ENCODE results near the gene SLC7A8.

Gene SLC7A8

GRCh38 chr14:23131482-23131881 is 52.0 kb downstream of the SLC7A8 start:
- 95% methylated on average over 4 to 5 of the region's 5 CpGs for WGBS, 2 experiments (ENCODE audit: insufficient coverage in 2 of 2)
- H3K27ac ChIP-seq (ENCODE audit: low read depth, low read length, severe bottlenecking), result no peak overlapping the region
- no peaks in the 10 kb centered on the region for H3K4me1 ChIP-seq (ENCODE audit: control insufficient read depth, insufficient read depth, low read length, poor library complexity, severe bottlenecking)
- H3K36me3 ChIP-seq (ENCODE audit: control insufficient read depth, insufficient read depth, low read length), result peaks cover 3% of the 10 kb centered on the region
- H3K4me3 ChIP-seq (ENCODE audit: extremely low read depth, insufficient read depth, low read length, poor library complexity, severe bottlenecking), result no peak overlapping the region
- H3K9me3 ChIP-seq (ENCODE audit: control insufficient read depth, low read length), result no peaks in the 10 kb centered on the region

- Histone ChIP-seq H3K4me3 (ENCODE audit: extremely low read depth, insufficient read depth, low read length, poor library complexity, severe bottlenecking) (no peak overlapping the region), H3K9me3 (ENCODE audit: control insufficient read depth, low read length) (no peaks in the 10 kb centered on the region), H3K4me1 (ENCODE audit: control insufficient read depth, insufficient read depth, low read length, poor library complexity, severe bottlenecking) (no peaks in the 10 kb centered on the region), H3K36me3 (ENCODE audit: control insufficient read depth, insufficient read depth, low read length) (peaks cover 3% of the 10 kb centered on the region), H3K27ac (ENCODE audit: low read depth, low read length, severe bottlenecking) (no peak overlapping the region)
- WGBS, 2 experiments (ENCODE audit: insufficient coverage in 2 of 2), result 91% methylated on average over 2 of the region's 3 CpGs; no CpG with 5 or more reads in 1 of the 2 experiments
Measured at GRCh38 chr14:23130871-23131270, 52.6 kb downstream of the SLC7A8 start.

GRCh38 chr14:23129759-23130316 is 53.6 kb downstream of the SLC7A8 start:
- no peak overlapping the region for H3K27ac ChIP-seq (ENCODE audit: low read depth, low read length, severe bottlenecking)
- no peak overlapping the region for H3K4me3 ChIP-seq (ENCODE audit: extremely low read depth, insufficient read depth, low read length, poor library complexity, severe bottlenecking)
- H3K36me3 ChIP-seq (ENCODE audit: control insufficient read depth, insufficient read depth, low read length), result peaks cover 3% of the 10 kb centered on the region
- no peaks in the 10 kb centered on the region for H3K4me1 ChIP-seq (ENCODE audit: control insufficient read depth, insufficient read depth, low read length, poor library complexity, severe bottlenecking)
- no peaks in the 10 kb centered on the region for H3K9me3 ChIP-seq (ENCODE audit: control insufficient read depth, low read length)
- WGBS, 2 experiments (ENCODE audit: insufficient coverage in 2 of 2), result 95% methylated on average over 4 to 5 of the region's 7 CpGs

GRCh38 chr14:23128969-23129758 is 54.3 kb downstream of the SLC7A8 start:
- Histone ChIP-seq H3K4me1 (ENCODE audit: control insufficient read depth, insufficient read depth, low read length, poor library complexity, severe bottlenecking) (no peaks in the 10 kb centered on the region), H3K36me3 (ENCODE audit: control insufficient read depth, insufficient read depth, low read length) (peaks cover 3% of the 10 kb centered on the region), H3K4me3 (ENCODE audit: extremely low read depth, insufficient read depth, low read length, poor library complexity, severe bottlenecking) (no peak overlapping the region), H3K27ac (ENCODE audit: low read depth, low read length, severe bottlenecking) (no peak overlapping the region), H3K9me3 (ENCODE audit: control insufficient read depth, low read length) (no peaks in the 10 kb centered on the region)
- WGBS, 2 experiments (ENCODE audit: insufficient coverage in 2 of 2), result 95 to 96% methylated on average over 3 to 6 of the region's 7 CpGs

GRCh38 chr14:23127861-23128260 is 55.6 kb downstream of the SLC7A8 start:
- Histone ChIP-seq H3K36me3 (ENCODE audit: control insufficient read depth, insufficient read depth, low read length) (peaks cover 3% of the 10 kb centered on the region), H3K27ac (ENCODE audit: low read depth, low read length, severe bottlenecking) (no peak overlapping the region)
- 80 to 100% methylated on average over 1 of the region's 3 CpGs for WGBS, 2 experiments (ENCODE audit: insufficient coverage in 2 of 2)

GRCh38 chr14:23126548-23127278 is 56.7 kb downstream of the SLC7A8 start:
- WGBS, 2 experiments (ENCODE audit: insufficient coverage in 2 of 2), result 95 to 100% methylated on average over 2 to 3 of the region's 8 CpGs
- H3K9me3 ChIP-seq (ENCODE audit: control insufficient read depth, low read length), result no peaks in the 10 kb centered on the region
- peaks cover 3% of the 10 kb centered on the region for H3K36me3 ChIP-seq (ENCODE audit: control insufficient read depth, insufficient read depth, low read length)
- no peak overlapping the region for H3K4me3 ChIP-seq (ENCODE audit: extremely low read depth, insufficient read depth, low read length, poor library complexity, severe bottlenecking)
- H3K27ac ChIP-seq (ENCODE audit: low read depth, low read length, severe bottlenecking), result no peak overlapping the region
- H3K4me1 ChIP-seq (ENCODE audit: control insufficient read depth, insufficient read depth, low read length, poor library complexity, severe bottlenecking), result peaks cover 5% of the 10 kb centered on the region

More at GRCh38 chr14:23127861-23128260, 55.6 kb downstream of the SLC7A8 start:
- no peaks in the 10 kb centered on the region for H3K4me1 ChIP-seq (ENCODE audit: control insufficient read depth, insufficient read depth, low read length, poor library complexity, severe bottlenecking)
- no peak overlapping the region for H3K4me3 ChIP-seq (ENCODE audit: extremely low read depth, insufficient read depth, low read length, poor library complexity, severe bottlenecking)
- H3K9me3 ChIP-seq (ENCODE audit: control insufficient read depth, low read length), result no peaks in the 10 kb centered on the region

GRCh38 chr14:23125933-23126524 is 57.4 kb downstream of the SLC7A8 start:
- peaks cover 12% of the 10 kb centered on the region for H3K4me1 ChIP-seq (ENCODE audit: control insufficient read depth, insufficient read depth, low read length, poor library complexity, severe bottlenecking)

GRCh38 chr14:23125011-23125410 is 58.4 kb downstream of the SLC7A8 start:
- 64 to 85% methylated on average over 1 to 3 of the region's 3 CpGs for WGBS, 2 experiments (ENCODE audit: insufficient coverage in 2 of 2)
- H3K27ac ChIP-seq (ENCODE audit: low read depth, low read length, severe bottlenecking), result no peak overlapping the region

More at GRCh38 chr14:23125933-23126524, 57.4 kb downstream of the SLC7A8 start:
- H3K9me3 ChIP-seq (ENCODE audit: control insufficient read depth, low read length), result no peaks in the 10 kb centered on the region
- H3K36me3 ChIP-seq (ENCODE audit: control insufficient read depth, insufficient read depth, low read length), result peaks cover 3% of the 10 kb centered on the region
- 95% methylated on average over 3 to 6 of the region's 9 CpGs for WGBS, 2 experiments (ENCODE audit: insufficient coverage in 2 of 2)
- H3K4me3 ChIP-seq (ENCODE audit: extremely low read depth, insufficient read depth, low read length, poor library complexity, severe bottlenecking), result no peak overlapping the region
- H3K27ac ChIP-seq (ENCODE audit: low read depth, low read length, severe bottlenecking), result no peak overlapping the region

GRCh38 chr14:23124337-23124954 is 59.0 kb downstream of the SLC7A8 start:
- Histone ChIP-seq H3K27ac (ENCODE audit: low read depth, low read length, severe bottlenecking) (no peak overlapping the region), H3K4me1 (ENCODE audit: control insufficient read depth, insufficient read depth, low read length, poor library complexity, severe bottlenecking) (peaks cover 22% of the 10 kb centered on the region), H3K9me3 (ENCODE audit: control insufficient read depth, low read length) (no peaks in the 10 kb centered on the region), H3K4me3 (ENCODE audit: extremely low read depth, insufficient read depth, low read length, poor library complexity, severe bottlenecking) (no peak overlapping the region), H3K36me3 (ENCODE audit: control insufficient read depth, insufficient read depth, low read length) (peaks cover 3% of the 10 kb centered on the region)
- 93 to 94% methylated on average over 9 to 12 of the region's 13 CpGs for WGBS, 2 experiments (ENCODE audit: insufficient coverage in 2 of 2)

More at GRCh38 chr14:23125011-23125410, 58.4 kb downstream of the SLC7A8 start:
- Histone ChIP-seq H3K36me3 (ENCODE audit: control insufficient read depth, insufficient read depth, low read length) (peaks cover 3% of the 10 kb centered on the region), H3K4me3 (ENCODE audit: extremely low read depth, insufficient read depth, low read length, poor library complexity, severe bottlenecking) (no peak overlapping the region), H3K4me1 (ENCODE audit: control insufficient read depth, insufficient read depth, low read length, poor library complexity, severe bottlenecking) (peaks cover 19% of the 10 kb centered on the region), H3K9me3 (ENCODE audit: control insufficient read depth, low read length) (no peaks in the 10 kb centered on the region)

GRCh38 chr14:23123419-23123818 is 60.0 kb downstream of the SLC7A8 start:
- Histone ChIP-seq H3K27ac (ENCODE audit: low read depth, low read length, severe bottlenecking) (no peak overlapping the region), H3K36me3 (ENCODE audit: control insufficient read depth, insufficient read depth, low read length) (peaks cover 3% of the 10 kb centered on the region), H3K9me3 (ENCODE audit: control insufficient read depth, low read length) (no peaks in the 10 kb centered on the region), H3K4me1 (ENCODE audit: control insufficient read depth, insufficient read depth, low read length, poor library complexity, severe bottlenecking) (peaks cover 22% of the 10 kb centered on the region), H3K4me3 (ENCODE audit: extremely low read depth, insufficient read depth, low read length, poor library complexity, severe bottlenecking) (no peak overlapping the region)
- WGBS, 2 experiments (ENCODE audit: insufficient coverage in 2 of 2), result 86 to 90% methylated on average over 5 to 7 of the region's 8 CpGs

Data from mesodermal cell (in vitro differentiated cells).